GM18907 (cell line): Measurements from ENCODE around the gene SLC2A3.
"Not testable (repeated sequence)": the region's sequence is repeated elsewhere in the genome, so short reads cannot be mapped to it uniquely, and the experiment has no call there.

Experiments used
- ATAC-seq: cut with Tn5 transposase; IDR thresholded peaks from one replicate; pipeline ENCODE4 v1.9.1; 2021; ENCODE audit warnings: mild to moderate bottlenecking, moderate library complexity; ENCODE audit not compliant: unreplicated experiment

Gene SLC2A3

GRCh38 chr12:7951671-7952070 lies 15.7 kb upstream of the SLC2A3 start:
- no peak for ATAC-seq

DNA sequence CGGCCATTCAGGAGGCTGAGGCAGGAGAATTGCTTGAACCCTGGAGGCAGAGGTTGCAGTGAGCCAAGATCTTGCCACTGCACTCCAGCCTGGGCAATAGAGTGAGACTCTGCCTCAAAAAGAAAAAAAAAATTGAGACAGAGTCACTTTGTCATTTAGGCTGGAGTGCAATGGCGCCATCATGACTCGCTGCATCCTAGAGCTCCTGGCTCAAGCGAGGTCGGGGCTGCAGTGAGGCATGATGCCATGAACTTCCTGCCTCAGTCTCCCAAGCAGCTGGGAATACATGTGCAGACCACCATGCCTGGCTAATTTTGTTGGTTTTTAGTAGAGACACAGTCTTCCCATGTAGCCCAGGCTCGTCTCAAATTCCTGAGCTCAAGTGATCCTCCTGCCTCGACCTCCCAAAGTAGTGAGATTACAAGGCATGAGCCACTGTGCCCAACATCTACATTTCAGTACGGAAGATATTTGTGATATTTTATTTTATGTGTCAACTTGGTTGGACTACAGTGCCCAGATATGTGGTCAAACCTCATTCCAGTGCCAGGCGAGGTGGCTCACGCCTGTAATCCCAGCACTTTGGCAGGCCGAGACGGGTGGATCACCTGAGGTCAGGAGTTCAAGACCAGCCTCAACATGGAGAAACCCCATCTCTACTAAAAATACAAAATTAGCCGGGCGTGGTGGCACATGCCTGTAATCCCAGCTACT lies 14.4 kb upstream of the SLC2A3 start:
- ATAC-seq = not testable (repeated sequence)

- no peak for ATAC-seq
These were observed 12.7 kb upstream of the SLC2A3 start for GRCh38 chr12:7948589-7949260.

DNA sequence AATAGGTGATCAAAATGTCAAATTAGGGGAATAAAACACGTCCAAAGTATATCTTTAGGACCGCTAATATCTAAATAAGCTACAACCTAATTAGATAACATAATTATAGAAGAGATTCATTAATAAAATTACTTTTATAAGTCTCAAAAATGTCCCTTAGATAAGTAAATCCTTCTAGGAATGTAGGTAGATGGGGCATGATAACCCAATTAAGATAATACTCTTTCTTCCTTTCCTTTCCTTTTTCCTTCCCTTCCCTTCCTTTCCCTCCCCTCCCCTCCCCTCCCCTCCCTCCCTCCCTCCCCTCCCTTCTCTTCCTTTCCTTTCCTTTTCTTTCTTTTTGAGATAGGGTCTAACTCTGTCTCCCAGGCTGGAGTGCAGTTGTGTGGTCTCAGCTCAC lies 11.0 kb upstream of the SLC2A3 start:
- ATAC-seq = no peak

DNA sequence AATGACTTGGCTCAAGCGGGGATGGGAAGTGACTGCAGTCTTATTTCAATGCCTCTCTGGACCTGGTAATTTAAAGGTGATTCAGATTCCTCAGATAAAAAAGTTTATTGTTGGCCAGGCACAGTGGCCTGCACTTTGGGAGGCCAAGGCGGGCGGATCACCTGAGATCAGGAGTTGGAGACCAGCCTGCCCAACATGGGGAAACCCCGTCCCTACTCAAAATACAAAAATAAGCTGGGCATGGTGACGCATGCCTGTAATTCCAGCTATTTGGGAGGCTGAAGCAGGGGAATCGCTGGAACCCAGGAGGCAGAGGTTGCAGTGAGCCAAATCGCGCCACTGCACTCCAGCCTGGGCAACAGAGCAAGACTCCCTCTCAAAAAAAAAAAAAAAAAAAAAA lies 8.8 kb upstream of the SLC2A3 start:
- not testable (repeated sequence) for ATAC-seq

GRCh38 chr12:7940906-7941305 lies 4.9 kb upstream of the SLC2A3 start:
- no peak for ATAC-seq

DNA sequence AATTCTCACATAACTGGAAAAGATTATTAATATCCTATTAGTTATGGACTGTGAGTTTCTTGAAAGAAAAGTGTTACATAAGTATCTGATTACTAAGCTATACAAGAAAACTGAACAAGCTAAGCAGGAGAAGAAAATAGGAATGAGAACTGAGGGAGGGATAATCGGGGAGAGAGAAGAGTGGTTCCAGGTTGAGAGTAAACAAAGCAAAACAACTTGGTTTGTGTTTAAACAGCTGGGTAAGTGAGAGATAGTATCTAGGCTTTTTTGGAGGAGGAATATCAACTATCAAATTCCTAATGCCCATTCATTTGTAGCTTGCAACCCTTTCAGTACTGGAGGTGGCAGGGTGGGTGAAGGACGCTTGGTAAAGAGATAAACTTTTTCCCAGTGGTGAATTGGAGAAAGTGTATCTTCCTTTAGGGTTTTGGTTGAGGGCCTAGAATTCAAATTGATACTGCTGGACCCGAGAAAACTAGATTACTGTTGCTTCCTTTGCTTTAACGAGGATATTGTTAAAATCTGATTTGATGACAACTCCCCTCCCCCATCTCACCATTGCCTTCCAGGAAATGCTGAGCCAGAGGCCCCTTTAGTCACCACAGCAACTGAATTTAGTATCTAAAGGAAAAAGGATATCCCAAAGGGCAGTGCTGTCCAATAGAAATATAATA lies 2.0 kb upstream of the SLC2A3 start:
- no peak for ATAC-seq

- no peak for ATAC-seq
These were observed 996 bp downstream of the SLC2A3 start for GRCh38 chr12:7934889-7935492.

DNA sequence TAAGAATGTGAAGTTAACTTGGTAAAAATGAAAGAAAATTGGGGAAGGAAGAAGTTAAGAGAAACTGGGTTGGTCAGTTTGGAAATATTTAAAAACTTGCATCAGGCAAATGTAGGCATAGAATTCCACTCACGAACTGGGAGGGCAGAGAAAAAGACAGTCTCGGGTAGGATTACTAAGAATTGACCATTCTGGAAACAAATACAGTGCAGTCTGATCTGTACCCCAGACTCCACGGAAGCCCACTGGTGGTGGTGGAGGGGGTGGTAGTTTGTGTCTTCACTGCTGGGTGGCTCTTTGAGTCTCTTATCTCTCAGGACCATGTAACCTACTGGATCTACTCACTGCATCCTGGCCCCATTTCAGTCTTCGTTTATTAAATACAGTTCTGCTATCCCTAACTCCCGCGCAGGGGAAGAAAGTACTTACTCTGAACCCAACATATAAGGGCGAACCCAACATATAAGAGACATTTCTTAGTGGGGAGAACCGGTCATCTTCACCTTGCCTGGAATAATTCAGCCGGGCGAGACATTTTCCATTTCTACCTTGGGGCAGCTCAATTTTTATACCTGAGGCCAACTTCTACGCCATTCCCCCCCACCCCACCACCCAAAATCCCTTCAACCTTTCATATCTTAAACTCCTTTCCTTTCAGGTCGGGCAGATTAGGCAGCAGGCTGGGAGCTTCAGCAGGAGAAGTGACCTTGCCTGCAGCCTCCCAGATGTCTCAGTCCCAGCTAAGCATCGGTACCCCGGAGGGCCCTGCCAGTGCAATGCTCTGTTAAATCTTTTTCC lies 1.7 kb downstream of the SLC2A3 start:
- no peak for ATAC-seq

GRCh38 chr12:7933255-7933726 lies 2.7 kb downstream of the SLC2A3 start:
- ATAC-seq = peak; percentile 88

DNA sequence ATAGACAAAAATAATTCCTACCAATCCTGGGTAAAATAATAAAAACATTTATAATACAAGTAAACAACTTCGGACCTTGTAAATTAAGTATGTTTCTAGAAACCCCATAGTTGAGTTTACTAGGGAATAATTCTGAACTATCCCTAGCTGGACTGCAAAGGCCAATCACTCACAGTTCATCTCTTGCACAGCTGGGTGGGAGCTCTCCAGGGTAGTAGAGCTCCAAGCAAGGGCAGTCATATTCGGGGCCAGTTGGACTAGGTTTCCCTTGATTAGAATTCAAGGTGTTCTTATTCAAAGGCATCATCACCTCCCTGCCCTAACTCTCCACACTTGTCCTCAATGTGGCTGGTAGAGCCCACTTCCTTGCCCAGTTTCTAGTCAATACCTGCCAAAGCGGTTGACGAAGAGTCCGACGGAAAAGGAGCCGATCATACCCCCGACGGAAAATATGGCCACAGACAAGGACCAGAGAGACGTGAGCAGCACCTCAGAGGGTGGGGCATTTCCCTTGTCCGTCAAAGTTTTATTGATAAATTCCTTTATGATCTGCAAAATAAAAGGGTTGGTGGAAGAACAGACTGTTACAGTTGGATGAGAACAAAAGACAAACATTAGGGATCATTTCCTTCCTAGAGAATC lies 3.3 kb downstream of the SLC2A3 start:
- ATAC-seq = not testable (repeated sequence)

GRCh38 chr12:7929083-7929792 lies 6.7 kb downstream of the SLC2A3 start:
- ATAC-seq = no peak

- ATAC-seq = no peak
These were observed 8.5 kb downstream of the SLC2A3 start for GRCh38 chr12:7927470-7927869.

DNA sequence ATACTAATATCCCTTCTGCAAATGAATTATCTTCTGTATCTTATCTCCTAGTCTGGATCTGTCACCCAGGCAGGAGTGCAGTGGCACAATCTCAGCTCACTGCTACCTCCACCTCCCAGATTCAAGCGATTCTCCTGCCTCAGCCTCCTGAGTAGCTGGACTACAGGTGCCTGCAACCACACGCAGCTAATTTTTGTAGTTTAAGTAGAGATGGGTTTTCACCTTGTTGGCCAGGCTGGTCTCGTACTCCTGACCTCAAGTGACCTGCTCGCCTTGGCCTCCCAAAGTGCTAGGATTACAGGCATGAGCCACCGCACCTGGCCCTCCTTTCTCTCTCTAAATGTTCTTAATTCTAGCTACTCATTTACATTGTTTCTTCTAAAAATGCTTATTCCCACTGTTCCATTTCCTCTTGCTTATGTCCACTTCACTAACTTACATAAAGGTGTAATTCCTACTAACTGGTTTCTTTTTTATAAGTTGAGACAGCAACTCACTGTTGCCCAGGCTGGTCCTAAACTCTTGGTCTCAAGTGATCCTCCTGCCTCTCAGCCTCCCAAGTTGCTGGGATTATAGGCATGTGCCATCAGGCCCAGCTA lies 9.8 kb downstream of the SLC2A3 start:
- ATAC-seq = not testable (repeated sequence)

GRCh38 chr12:7923241-7924236 lies 12.4 kb downstream of the SLC2A3 start:
- ATAC-seq = no peak

GRCh38 chr12:7921181-7921580 lies 14.8 kb downstream of the SLC2A3 start:
- not testable (repeated sequence) for ATAC-seq

GRCh38 chr12:7918268-7918590 lies 17.8 kb downstream of the SLC2A3 start:
- ATAC-seq = not testable (repeated sequence)
